ENCODE data around the gene THAP4.
A peak's percentile ranks its signal among the peaks of the same experiment; 100 is the strongest.

THAP4 gene

DNA sequence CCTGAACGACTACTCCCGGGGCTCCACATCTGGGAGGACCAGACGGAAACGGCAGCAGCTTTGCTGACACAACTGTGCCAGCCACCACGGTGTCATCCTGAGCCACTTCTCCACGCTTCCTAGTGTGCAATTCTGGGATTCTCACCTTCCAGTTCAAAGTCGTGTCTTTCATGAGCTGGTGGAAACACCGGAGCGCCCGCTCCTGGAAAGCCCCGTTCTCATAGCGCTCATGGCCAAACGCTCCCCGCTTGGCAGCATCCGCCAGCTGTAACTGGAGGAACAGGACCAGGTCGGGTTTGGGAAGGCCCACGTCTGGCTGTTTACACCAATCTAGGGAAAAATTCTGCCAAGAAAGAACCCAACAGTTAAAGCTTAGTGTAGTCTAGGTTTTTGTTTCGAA is 41.3 kb upstream of the THAP4 start:
- Histone ChIP-seq H3K9me3 (ENCODE audit: severe bottlenecking) (no peaks in the 10 kb centered on the region), H3K36me3 (peaks cover 89% of the 10 kb centered on the region), H3K27ac (no peak overlapping the region), H3K4me3 (ENCODE audit: low read depth, low read length) (no peak overlapping the region), H3K27me3 (ENCODE audit: insufficient read depth, low read depth, severe bottlenecking) (no peaks in the 10 kb centered on the region)
- DNase-seq: no peak
- no peak for TF ChIP-seq CTCF (IDR thresholded peaks at IDR 0.05; ENCODE audit: low read depth, low read length)

DNA sequence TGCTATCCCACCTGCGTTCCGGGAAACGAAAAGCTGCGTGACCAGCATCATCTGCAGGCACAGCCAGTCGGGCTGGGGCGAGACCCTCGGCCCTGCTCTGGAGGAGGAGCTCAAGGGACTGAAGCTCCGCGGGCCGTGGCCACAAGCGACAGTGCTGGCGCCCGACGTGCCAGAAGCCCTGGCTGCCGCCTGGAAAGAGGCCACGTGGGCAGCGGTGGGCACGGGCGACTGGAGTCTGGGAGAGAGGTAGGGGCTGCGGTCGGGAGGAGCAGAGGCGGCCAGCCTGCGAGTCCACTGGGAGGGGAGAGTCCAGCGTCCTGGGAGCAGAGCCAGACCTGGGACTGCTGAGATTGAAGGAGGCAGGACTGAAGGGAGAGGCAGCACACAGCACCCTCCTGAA is 40.4 kb upstream of the THAP4 start:
- no peak for TF ChIP-seq CTCF (IDR thresholded peaks at IDR 0.05; ENCODE audit: low read depth, low read length)
- no peak overlapping the region for H3K27ac ChIP-seq
- no peak overlapping the region for H3K4me3 ChIP-seq (ENCODE audit: low read depth, low read length)
- peaks cover 82% of the 10 kb centered on the region for H3K36me3 ChIP-seq
- H3K27me3 ChIP-seq (ENCODE audit: insufficient read depth, low read depth, severe bottlenecking): no peaks in the 10 kb centered on the region
- no peaks in the 10 kb centered on the region for H3K9me3 ChIP-seq (ENCODE audit: severe bottlenecking)
- no peak for DNase-seq

DNA sequence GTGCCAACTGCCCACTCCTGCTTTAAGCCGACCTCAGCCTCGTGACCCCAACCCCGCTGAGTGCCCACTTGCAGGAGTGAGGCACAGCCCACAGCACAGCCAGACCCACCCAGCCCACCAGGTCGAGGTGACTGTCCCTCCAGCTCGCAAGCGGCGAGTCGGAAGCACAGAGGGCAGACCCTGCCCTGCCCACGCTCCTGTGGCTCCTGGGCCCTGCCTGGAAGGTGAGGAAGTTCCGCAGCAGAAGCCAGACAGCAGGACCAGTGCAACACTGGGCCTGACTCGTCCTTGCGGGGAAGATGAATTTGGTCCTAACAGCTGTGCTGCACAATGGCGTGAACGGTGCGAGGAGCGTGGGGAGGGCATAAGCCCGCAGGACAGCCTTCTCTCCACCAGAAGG is 39.7 kb upstream of the THAP4 start:
- Histone ChIP-seq H3K27me3 (ENCODE audit: insufficient read depth, low read depth, severe bottlenecking) (no peaks in the 10 kb centered on the region), H3K36me3 (peaks cover 81% of the 10 kb centered on the region), H3K4me3 (ENCODE audit: low read depth, low read length) (no peak overlapping the region), H3K27ac (peak overlapping the region; percentile 44), H3K9me3 (ENCODE audit: severe bottlenecking) (no peaks in the 10 kb centered on the region)
- TF ChIP-seq CTCF (IDR thresholded peaks at IDR 0.05; ENCODE audit: low read depth, low read length): no peak
- no peak for DNase-seq

- Histone ChIP-seq H3K36me3 (peaks cover 80% of the 10 kb centered on the region), H3K27me3 (ENCODE audit: insufficient read depth, low read depth, severe bottlenecking) (no peaks in the 10 kb centered on the region), H3K27ac (peak overlapping the region; percentile 44), H3K9me3 (ENCODE audit: severe bottlenecking) (no peaks in the 10 kb centered on the region), H3K4me3 (ENCODE audit: low read depth, low read length) (no peak overlapping the region)
- peak; percentile 69 for DNase-seq
- TF ChIP-seq CTCF (IDR thresholded peaks at IDR 0.05; ENCODE audit: low read depth, low read length): peak; percentile 70
Measured at GRCh38 chr2:241675885-241676284, 38.9 kb upstream of the THAP4 start.

DNA sequence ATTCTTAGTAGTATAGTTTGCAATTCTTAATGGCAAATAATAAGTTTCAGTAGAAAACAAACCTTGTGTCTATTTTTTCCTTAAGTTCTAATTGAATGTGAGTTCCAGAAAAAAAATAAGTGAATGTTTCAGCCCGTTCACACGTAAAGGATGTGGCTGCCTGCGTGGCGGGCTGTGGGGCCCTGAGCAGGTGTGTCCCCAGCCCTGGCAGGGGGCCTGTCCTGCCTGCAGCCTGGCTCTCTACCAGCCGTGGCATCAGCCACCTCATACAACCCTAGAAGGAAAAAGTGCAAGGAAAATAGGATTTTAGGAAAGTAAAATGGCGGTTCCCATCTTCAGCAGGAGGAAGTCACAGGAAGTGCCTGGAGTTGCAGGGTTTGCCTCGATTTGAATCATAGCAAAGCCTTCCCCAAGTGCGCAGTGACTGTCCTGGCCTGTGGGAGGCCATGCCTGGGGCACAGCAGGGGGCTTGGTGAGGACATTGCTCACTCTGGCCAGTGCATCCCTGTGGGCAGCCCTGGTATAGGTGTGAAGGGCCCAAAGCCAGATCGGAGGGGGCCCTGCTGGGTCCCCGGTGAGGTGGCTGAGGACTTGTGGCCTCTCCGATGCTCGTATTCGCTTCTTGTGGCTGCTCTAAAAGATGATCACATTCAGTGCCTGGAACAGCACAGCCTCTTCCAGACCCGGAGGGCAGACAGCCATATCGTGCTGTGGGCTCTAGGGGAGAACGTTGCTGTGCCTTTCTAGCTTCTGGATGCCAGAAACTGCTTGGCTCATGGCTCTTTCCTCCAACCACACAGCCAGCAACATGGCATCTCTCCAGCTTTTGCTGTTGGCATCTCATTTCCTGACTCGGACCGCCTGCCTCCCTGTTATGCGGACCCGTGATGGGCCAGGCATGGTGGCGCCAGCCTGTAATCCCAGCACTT is 37.1 kb upstream of the THAP4 start:
- TF ChIP-seq CTCF (IDR thresholded peaks at IDR 0.05; ENCODE audit: low read depth, low read length): peak; percentile 42
- peaks cover 77% of the 10 kb centered on the region for H3K36me3 ChIP-seq
- H3K9me3 ChIP-seq (ENCODE audit: severe bottlenecking): no peaks in the 10 kb centered on the region
- no peaks in the 10 kb centered on the region for H3K27me3 ChIP-seq (ENCODE audit: insufficient read depth, low read depth, severe bottlenecking)
- no peak overlapping the region for H3K4me3 ChIP-seq (ENCODE audit: low read depth, low read length)
- no peak overlapping the region for H3K27ac ChIP-seq
- DNase-seq: peak; percentile 55

Data from WERI-Rb-1 (cell line).